Breast epithelium (tissue), 4 donors: ENCODE data around the gene EHMT2. TPM values are rescaled to one million over a fixed set of nuclear protein-coding genes. Genes with fewer than 3 reads are reported as not detected.
"Not testable (repeated sequence)": the region's sequence is repeated elsewhere in the genome, so short reads cannot be mapped to it uniquely, and the experiment has no call there.

ENCODE experiments used
- DNase-seq, 2 donors: peaks; one replicate each; pipeline ENCODE4 v3.0.0-alpha.2; 2019; ENCODE audit warnings: low spot score in 2 of 2
- H3K27ac ChIP-seq, 2 donors: fragments of 200-600 bp; sonication (generic) in 1 of 2; one replicate each; pipeline ENCODE4 v1.5.1; 2016 to 2019; ENCODE audit warnings: mild to moderate bottlenecking in 1 of 2
- H3K27me3 ChIP-seq, 2 donors: fragments of 200-600 bp; sonication (generic) in 1 of 2; one replicate each; pipeline versions ENCODE4 v1.5.1 to v1.6.0; 2017 to 2019; ENCODE audit warnings: control low read depth in 1 of 2, mild to moderate bottlenecking in 1 of 2
- H3K36me3 ChIP-seq: fragments of 200-600 bp; one replicate; pipeline ENCODE4 v1.5.1; 2019
- H3K4me1 ChIP-seq, 2 donors: fragments of 200-600 bp; sonication (generic); one replicate each; pipeline ENCODE4 v1.5.1; 2016 to 2019; ENCODE audit warnings: control low read depth in 1 of 2
- H3K4me3 ChIP-seq, 3 donors: fragments of 200-600 bp; sonication (generic); 1 replicate in 2 of 3; 2 replicates in 1 of 3; pipeline ENCODE4 v1.5.1; 2016 to 2019; ENCODE audit warnings: mild to moderate bottlenecking in 3 of 3, moderate library complexity in 2 of 3
- H3K9me3 ChIP-seq, 2 donors: fragments of 200-600 bp; sonication (generic) in 1 of 2; one replicate each; pipeline ENCODE4 v1.5.1; 2016 to 2019; ENCODE audit warnings: control low read depth in 1 of 2
- POLR2A ChIP-seq: fragments of 450-650 bp; IDR thresholded peaks from one replicate; pipeline ENCODE4 v1.6.1; 2016; ENCODE audit warnings: antibody characterized with exemption, mild to moderate bottlenecking, moderate library complexity
- POLR2AphosphoS5 ChIP-seq, 3 donors: sonication (generic); formaldehyde crosslinking; IDR thresholded peaks; one replicate each; pipeline ENCODE4 v1.6.1; 2017; ENCODE audit warnings: antibody characterized with exemption in 3 of 3
- intact Hi-C: fragments of 100-400 bp; cut with DNase I; formaldehyde crosslinking; loops from one replicate; pipeline ENCODE4 v1.15.1; 2023; ENCODE audit warnings: low total_unique reads
- total RNA-seq, 3 donors: library from RNA; depleted of rRNA; stranded (reverse); fragments of >200 nt; gene quantifications; one replicate each; pipeline ENCODE4 v1.1.0, GENCODE V29; 2016
- TF ChIP-seq, protein P1 (sequence below), 3 donors: fragments of 450-650 bp; IDR thresholded peaks; one replicate each; pipeline ENCODE4 v1.5.1; 2016 to 2017; ENCODE audit warnings: antibody characterized with exemption in 3 of 3, mild to moderate bottlenecking in 3 of 3, moderate library complexity in 3 of 3

Gene EHMT2
- total RNA-seq, 3 donors from 2014 or later, result 34.6 to 37.5 (median 37.0) TPM

GRCh38 chr6:31933537-31933936, 36.0 kb upstream of the EHMT2 start:
- H3K9me3 ChIP-seq, result no peaks in the 10 kb centered on the region
- H3K27ac ChIP-seq, result no peak overlapping the region
- H3K4me3 ChIP-seq, result no peak overlapping the region
- TF ChIP-seq, protein P1, sequence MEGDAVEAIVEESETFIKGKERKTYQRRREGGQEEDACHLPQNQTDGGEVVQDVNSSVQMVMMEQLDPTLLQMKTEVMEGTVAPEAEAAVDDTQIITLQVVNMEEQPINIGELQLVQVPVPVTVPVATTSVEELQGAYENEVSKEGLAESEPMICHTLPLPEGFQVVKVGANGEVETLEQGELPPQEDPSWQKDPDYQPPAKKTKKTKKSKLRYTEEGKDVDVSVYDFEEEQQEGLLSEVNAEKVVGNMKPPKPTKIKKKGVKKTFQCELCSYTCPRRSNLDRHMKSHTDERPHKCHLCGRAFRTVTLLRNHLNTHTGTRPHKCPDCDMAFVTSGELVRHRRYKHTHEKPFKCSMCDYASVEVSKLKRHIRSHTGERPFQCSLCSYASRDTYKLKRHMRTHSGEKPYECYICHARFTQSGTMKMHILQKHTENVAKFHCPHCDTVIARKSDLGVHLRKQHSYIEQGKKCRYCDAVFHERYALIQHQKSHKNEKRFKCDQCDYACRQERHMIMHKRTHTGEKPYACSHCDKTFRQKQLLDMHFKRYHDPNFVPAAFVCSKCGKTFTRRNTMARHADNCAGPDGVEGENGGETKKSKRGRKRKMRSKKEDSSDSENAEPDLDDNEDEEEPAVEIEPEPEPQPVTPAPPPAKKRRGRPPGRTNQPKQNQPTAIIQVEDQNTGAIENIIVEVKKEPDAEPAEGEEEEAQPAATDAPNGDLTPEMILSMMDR (IDR thresholded peaks at IDR 0.05), result no peak
- no peak for TF ChIP-seq POLR2A
- no peak for TF ChIP-seq POLR2AphosphoS5 (IDR thresholded peaks at IDR 0.05)
- no peaks in the 10 kb centered on the region for H3K4me1 ChIP-seq
- intact Hi-C loops, result no loop called here
- DNase-seq, result no peak
- H3K36me3 ChIP-seq, result no peaks in the 10 kb centered on the region
- no peaks in the 10 kb centered on the region for H3K27me3 ChIP-seq

DNA sequence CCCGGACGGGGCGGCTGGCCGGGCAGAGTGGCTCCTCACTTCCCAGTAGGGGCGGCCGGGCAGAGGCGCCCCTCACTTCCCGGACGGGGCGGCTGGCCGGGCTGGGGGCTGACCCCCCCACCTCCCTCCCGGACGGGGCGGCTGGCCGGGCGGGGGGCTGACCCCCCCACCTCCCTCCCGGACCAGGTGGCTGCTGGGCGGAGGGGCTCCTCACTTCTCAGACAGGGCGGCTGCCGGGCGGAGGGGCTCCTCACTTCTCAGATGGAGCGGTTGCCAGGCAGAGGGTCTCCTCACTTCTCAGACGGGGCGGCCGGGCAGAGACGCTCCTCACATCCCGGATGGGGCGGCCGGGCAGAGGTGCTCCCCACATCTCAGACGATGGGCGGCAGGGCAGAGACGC, 34.6 kb upstream of the EHMT2 start:
- intact Hi-C loops, H3K36me3 ChIP-seq, DNase-seq, H3K27me3 ChIP-seq, H3K4me3 ChIP-seq, H3K9me3 ChIP-seq, H3K4me1 ChIP-seq, H3K27ac ChIP-seq: not testable (repeated sequence)

DNA sequence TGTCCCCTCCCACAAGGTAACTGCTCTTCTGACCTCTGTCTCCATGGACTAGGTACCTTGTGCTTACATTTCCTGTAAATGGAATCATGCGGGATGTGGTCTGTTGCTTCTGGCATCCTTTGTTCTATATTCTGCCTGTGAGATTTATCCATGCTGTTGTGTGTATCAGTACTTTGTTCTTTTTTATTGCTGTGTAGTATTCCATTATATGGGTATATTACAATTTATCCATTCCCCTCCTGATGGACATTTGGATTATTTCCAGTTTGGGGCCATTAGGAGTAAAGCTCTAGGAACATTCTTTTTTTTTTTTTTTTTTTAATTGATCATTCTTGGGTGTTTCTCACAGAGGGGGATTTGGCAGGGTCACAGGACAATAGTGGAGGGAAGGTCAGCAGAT, 33.5 kb upstream of the EHMT2 start:
- Histone ChIP-seq H3K4me3 (no peak overlapping the region), H3K27me3 (no peaks in the 10 kb centered on the region), H3K36me3 (no peaks in the 10 kb centered on the region), H3K4me1 (no peaks in the 10 kb centered on the region), H3K9me3 (no peaks in the 10 kb centered on the region), H3K27ac (no peak overlapping the region)
- DNase-seq, result no peak
- no peak for TF ChIP-seq POLR2AphosphoS5 (IDR thresholded peaks at IDR 0.05)
- TF ChIP-seq, protein P1 (IDR thresholded peaks at IDR 0.05), result no peak
- TF ChIP-seq POLR2A, result no peak
- intact Hi-C loops, result no loop called here

- Histone ChIP-seq H3K36me3 (no peaks in the 10 kb centered on the region), H3K27me3 (no peaks in the 10 kb centered on the region), H3K9me3 (no peaks in the 10 kb centered on the region), H3K4me3 (peak overlapping the region in 1 of 3 donors; percentile 54), H3K27ac (no peak overlapping the region), H3K4me1 (no peaks in the 10 kb centered on the region)
- no peak for DNase-seq
- intact Hi-C loops, result no loop called here
- TF ChIP-seq POLR2AphosphoS5 (IDR thresholded peaks at IDR 0.05), result no peak
- no peak for TF ChIP-seq POLR2A
- TF ChIP-seq, protein P1 (IDR thresholded peaks at IDR 0.05), result no peak
Observed at GRCh38 chr6:31928672-31928939, 31.1 kb upstream of the EHMT2 start.

- Histone ChIP-seq H3K9me3 (no peaks in the 10 kb centered on the region), H3K4me3 (peak overlapping the region; percentile 26 to 54 (median 42)), H3K27ac (peak overlapping the region in 1 of 2 donors; percentile 43), H3K4me1 (no peaks in the 10 kb centered on the region), H3K27me3 (no peaks in the 10 kb centered on the region), H3K36me3 (no peaks in the 10 kb centered on the region)
- no peak for DNase-seq
- intact Hi-C loops, result no loop called here
- TF ChIP-seq POLR2AphosphoS5 (IDR thresholded peaks at IDR 0.05) (no peak), POLR2A (no peak)
- TF ChIP-seq, protein P1 (IDR thresholded peaks at IDR 0.05), result no peak
Observed at GRCh38 chr6:31927863-31928671, 30.6 kb upstream of the EHMT2 start.
